ENCODE results near the gene PRKCE.

The PRKCE gene

GRCh38 chr2:46116150-46116549 lies 464.7 kb downstream of the PRKCE start:
- H3K4me3 ChIP-seq (replicated peaks in 1 of 2; ENCODE audit: low read depth in 2 of 2, low read length in 2 of 2): no peak overlapping the region
- TF ChIP-seq CTCF (IDR thresholded peaks at IDR 0.05; ENCODE audit: low read depth, low read length): no peak
- DNase-seq (ENCODE audit: low read depth in 2 of 2): no peak

GRCh38 chr2:46116553-46116991 lies 465.1 kb downstream of the PRKCE start:
- no peak for TF ChIP-seq CTCF (IDR thresholded peaks at IDR 0.05; ENCODE audit: low read depth, low read length)
- H3K4me3 ChIP-seq (replicated peaks in 1 of 2; ENCODE audit: low read depth in 2 of 2, low read length in 2 of 2): no peak overlapping the region
- DNase-seq (ENCODE audit: low read depth in 2 of 2): peak; percentile 52 to 74

GRCh38 chr2:46117379-46117778 lies 465.9 kb downstream of the PRKCE start:
- no peak for TF ChIP-seq CTCF (IDR thresholded peaks at IDR 0.05; ENCODE audit: low read depth, low read length)
- H3K4me3 ChIP-seq (replicated peaks in 1 of 2; ENCODE audit: low read depth in 2 of 2, low read length in 2 of 2): no peak overlapping the region
- DNase-seq (ENCODE audit: low read depth in 2 of 2): peak; percentile 62 to 92

- H3K4me3 ChIP-seq (replicated peaks in 1 of 2; ENCODE audit: low read depth in 2 of 2, low read length in 2 of 2): no peak overlapping the region
- no peak for TF ChIP-seq CTCF (IDR thresholded peaks at IDR 0.05; ENCODE audit: low read depth, low read length)
- DNase-seq (ENCODE audit: low read depth in 2 of 2): no peak
Observed at GRCh38 chr2:46117994-46118393, 466.5 kb downstream of the PRKCE start.

GRCh38 chr2:46118656-46119371 lies 467.3 kb downstream of the PRKCE start:
- TF ChIP-seq CTCF (IDR thresholded peaks at IDR 0.05; ENCODE audit: low read depth, low read length): no peak
- peak; percentile 60 to 91 for DNase-seq (ENCODE audit: low read depth in 2 of 2)
- no peak overlapping the region for H3K4me3 ChIP-seq (replicated peaks in 1 of 2; ENCODE audit: low read depth in 2 of 2, low read length in 2 of 2)

- TF ChIP-seq CTCF (IDR thresholded peaks at IDR 0.05; ENCODE audit: low read depth, low read length): no peak
- H3K4me3 ChIP-seq (replicated peaks in 1 of 2; ENCODE audit: low read depth in 2 of 2, low read length in 2 of 2): no peak overlapping the region
- peak; percentile 89 to 91 for DNase-seq (ENCODE audit: low read depth in 2 of 2)
Observed at GRCh38 chr2:46119453-46119852, 468.0 kb downstream of the PRKCE start.
